ENCODE results near the gene ANKRD13B.

The ANKRD13B gene

DNA sequence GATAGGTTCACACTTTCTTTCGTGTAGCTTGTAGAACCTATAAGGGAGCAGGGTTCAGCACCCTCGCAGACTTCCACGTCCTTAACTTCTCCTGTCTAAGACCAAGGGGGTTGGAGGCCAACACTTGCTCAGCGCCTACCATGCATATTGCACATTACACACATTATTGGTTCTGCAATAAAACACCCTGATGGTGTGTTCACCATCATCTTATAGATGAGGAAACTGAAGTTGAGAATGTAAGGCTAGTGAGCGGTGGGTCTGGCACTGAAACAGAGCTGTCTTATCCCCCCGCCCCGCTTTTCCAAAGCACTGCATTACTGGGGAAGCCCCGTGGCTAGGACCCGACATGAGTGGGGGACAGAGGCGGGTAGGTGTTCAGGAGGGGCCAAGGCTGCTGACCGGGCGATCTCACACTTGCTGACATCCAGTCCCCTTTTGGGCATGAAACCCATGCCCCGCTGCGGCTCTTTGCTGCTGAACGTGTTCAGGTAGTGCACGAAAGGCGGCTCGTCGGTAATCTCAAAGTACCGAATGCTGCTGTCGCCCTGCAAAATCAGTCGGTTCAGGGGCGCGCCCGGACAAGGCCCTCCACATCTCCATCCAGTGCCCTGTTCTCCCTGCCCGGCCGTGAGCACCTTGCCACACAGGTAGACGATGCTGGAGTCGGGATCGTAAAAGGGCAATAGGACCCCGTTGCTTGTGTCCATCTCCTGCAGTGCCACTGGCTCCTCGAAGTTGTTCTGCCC is 23.5 kb downstream of the ANKRD13B start:
- no peak for DNase-seq (ENCODE audit: low spot score)

DNA sequence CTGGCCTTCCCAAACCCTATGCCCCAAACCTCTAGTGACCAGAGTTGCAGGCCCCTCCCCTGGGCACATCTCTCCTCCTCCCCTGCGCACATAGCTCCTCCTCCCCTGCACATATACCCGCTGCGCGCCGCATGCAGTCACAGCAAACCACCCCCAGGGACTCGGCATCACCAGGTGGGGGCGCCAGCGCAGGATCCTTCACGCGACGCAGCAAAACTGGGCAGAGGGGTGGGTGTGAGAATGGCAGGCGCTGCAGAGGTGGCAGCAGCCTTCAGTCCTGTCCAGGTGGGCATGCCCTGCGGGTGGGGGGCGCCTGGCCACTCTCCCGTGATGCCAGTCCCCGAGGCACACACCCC is 24.2 kb downstream of the ANKRD13B start:
- DNase-seq (ENCODE audit: low spot score): peak; percentile 87

DNA sequence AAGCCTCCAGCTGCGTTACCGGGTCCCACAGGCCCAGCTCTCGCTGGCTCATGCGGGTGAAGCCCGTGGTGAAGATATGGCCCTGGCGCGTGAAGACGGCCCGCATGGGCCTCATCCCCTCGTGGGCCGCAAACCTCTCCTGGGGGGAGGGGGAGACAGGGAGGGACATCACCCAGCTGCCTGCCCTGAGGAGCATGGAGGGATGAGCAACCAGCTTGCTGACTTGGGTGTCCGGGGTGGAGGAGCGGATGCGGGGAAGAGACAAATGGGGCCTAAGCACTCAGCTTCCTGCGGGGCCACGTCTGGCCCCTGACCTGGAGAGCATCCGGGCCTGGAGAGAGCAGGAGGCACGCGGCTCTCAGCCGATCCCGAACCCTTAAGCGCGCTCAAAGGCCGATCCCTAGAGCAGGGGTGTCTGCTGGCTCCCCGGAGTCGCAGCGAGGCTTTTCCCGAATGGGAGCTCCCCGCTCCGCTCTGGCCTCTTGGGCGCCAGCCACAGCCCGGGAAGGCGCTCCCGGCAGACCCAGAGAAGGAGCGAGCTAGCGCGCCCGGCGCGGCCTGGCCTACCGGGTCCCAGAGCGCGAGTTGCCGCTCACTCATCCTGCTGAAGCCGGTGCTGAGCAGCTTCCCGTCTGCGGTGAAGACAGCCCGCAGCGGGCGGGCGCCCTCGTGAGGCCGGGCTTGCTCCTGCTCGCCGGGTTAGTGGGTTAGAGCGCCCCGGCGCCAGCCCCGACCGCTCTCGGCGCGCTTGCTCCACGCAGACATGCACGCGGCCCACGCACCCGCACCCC is 24.7 kb downstream of the ANKRD13B start:
- peak; percentile 61 for DNase-seq (ENCODE audit: low spot score)

DNA sequence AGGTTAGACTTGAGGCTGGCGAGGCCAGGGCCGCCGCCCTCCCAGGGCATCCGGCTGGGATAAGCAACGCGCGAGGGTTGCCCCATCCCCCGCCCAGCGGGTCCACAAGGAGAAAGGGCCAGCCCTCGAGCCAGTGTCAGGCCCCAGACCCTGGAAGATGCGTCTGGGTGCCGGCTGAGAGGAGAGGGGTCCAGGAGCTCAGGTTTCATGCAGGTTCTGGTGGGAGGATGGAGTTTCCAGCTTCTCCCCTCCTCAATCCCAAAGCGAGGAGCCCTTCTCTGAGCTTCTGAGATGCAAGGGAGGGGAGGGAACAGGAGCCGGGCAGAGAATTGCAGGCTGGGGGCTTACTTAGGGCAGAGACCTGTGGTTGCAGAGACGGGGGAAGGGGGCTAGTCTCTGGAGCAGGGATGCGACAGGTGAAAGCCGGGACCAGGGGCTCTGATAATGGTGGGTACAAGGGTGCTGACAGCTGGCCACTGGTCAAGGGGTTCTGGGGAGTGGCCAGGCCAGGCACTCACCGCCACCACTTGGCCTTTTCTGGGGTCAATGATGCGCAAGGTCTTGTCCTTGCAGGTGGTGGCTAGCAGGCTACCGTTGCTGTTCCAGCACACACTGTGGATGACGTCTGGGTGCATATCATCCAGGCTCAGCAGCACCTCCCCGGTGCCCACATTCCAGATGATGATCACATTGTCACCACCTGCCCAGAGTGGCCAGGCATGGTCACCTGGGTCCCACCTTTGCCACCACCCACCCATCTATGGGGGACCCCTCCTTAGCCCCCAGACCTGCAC is 25.5 kb downstream of the ANKRD13B start:
- no peak for DNase-seq (ENCODE audit: low spot score)

DNA sequence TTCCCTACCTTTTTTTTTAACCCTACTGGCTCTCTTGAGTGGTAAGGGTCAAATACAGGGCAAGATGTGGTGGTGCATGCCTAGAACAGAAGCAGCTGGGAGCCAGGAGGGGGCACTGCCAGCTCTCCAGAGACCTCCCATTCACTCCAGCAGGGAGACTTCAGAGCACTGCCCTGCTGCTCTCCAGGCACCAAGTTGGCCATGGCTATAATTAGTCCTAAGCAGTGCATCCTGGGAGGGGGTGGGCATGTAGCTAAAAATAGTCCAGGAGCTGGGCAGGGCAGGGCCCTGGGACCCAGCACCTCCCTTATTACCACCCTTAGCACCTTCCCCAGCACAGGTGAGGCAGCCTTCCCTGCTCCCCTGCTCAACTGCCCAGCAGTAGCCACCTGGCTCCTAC is 26.3 kb downstream of the ANKRD13B start:
- peak; percentile 79 for DNase-seq (ENCODE audit: low spot score)

DNA sequence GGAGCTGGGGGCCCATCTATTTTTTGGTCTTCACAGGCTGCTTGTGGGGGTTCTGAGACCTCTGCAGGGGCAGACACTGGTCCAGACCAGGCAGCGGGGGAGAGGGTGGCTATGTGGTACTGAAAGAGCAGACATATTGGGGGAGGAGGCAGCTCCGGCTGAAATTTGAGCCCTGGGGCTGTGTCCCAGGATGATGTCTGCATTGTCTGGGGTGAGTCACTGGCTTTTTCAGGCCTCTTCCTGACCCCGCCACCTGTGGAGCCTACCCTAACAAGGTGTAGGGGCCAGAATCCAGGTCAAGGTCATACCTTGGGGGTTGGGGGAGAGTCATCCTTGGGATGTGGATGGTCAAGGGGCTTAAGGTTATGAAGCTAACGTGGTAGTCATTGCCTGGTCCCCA is 27.3 kb downstream of the ANKRD13B start:
- no peak for DNase-seq (ENCODE audit: low spot score)

DNA sequence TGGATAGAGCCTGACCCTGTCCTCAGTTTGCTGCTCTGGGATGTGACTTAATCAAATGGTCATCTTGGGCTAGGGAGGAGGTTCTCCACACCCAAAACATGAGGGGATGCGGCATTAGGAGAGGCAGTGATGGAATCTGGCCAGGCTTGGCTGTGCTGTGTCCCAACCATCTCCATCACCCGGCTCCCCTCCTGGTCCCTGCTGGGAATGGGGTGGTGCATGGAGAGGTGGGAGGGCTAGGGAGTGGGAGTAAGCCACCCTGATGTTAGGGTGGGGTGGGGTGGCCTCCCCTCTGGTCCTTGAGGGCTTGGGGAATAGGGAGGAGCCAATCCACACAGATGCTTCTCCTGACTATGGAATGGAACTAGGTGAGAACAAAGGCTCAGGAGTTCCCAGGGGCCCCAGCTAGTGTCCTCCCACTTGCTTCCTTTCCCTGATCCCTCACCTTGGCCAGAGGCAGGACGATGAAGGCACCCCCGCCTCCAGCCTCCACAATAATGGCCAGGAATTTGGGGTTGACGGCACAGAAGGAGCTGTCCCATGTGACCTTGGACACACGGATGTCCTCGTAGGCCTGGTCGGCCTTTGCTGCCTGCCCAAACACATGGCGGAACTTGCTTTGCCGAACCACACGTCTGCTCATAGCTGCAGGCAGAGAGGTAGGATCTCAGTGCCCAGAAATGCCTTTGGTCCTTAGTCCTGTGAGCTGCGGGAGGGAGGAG is 28.0 kb downstream of the ANKRD13B start:
- DNase-seq (ENCODE audit: low spot score): no peak

DNA sequence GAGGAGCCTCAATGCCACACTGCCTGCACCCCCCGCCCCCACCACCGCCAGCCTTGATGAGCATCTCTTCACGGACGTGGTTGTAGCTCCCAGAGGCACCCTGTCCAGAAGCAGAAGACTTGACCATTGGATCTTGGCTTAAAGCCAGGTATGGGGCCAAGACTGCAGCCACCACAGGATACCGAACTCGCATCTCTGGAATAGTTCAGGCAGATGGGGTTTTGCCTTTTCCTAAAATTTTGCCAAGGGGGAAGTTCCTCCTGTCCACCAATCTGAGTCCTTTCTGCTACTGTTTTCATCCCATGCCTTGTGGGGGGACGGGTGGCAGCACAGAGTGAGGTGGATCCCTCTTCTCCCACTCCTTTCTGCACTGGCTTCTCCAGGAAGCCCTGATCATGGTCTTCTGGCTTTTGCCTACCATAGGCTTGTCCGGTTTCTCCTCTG is 28.8 kb downstream of the ANKRD13B start:
- no peak for DNase-seq (ENCODE audit: low spot score)

DNA sequence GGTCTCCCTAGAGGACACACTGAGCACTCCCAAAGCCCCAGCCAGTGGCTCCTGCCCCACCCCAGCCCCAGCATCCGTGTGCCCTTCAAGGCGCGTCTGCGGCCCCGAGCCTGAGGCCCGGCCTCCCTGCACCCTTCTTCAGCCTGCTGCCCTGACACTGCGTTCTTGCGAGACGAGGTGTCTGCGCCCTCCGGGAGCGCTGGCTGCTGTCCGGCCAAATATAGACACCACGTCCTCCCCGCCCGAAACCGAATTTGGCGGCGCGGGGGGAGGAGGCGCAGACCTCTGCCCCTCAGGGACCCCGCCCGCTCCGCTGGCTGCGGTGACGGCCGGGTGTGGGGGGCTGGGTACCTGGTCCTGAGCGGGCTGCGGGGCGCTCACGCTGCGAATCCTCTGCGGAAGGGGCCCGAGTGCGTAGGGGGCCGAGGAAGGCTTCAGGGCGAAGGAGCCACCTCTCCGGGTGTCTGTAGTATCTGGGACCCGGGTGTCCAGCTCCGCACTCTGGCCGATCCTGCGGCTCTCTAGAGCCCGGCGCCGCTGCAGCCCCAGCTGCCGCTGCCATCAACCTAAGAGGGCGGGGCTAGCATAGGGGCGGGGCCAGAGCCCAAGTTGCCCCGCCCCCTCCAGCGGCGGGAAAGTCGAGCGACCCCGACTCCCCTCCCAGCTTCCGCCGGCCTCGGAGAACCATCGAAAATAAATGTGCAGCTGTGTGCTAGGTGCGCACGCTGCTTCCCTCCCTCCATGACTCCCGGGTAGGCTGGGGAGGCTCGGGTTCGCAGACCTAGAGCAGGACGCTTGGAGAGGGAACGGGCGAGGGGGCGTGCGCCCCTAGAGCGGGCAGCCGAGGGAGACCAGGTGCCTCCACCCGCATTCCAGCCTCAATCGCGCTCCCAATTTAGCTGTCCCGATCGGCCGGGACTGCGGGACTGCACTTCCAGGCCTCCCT is 29.7 kb downstream of the ANKRD13B start, which contains the start of gene CORO6:
Gene CORO6 (minus strand): TSS at position 576 of the 946 bp plus-strand sequence. CDS start 1,491 bp downstream, outside the sequence.
- peak; percentile 80 for DNase-seq (ENCODE audit: low spot score)

DNA sequence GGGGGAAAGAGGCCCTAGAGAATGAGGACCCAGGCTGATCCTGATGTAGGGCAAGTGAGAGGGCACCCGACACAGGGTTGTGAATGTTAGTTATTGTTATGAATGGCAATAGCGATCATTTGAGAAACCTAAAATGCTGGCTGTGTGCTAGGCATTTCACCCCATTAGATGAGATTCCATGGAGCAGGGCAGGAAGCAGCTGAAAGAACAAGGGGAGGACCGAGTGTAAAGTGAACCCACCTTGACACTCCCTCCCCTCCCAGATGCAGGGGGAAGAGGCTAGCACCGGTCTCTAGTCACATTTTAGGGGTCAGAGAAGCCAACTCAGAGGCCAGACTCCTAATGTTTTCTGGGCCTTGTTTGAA is 30.3 kb downstream of the ANKRD13B start:
- no peak for DNase-seq (ENCODE audit: low spot score)

DNA sequence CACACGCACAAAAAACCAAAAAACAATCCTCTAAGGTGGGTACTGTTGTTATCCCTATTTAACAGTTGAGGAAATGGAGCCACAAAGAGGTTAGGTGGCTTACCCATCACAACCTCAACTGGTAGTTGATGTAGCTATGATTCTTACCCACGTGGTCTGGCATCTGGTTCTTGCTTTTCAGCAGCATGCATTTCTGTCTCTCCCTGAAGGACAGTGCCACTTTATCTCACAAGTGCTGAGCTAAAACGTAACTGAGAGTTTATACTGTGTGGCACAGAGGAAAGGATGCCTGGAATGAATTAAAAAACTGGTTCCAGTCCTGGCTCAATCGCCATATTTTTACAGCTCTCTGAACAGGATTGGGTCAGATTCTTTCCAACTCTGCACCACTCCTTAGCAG is 31.7 kb downstream of the ANKRD13B start:
- DNase-seq (ENCODE audit: low spot score): no peak

DNA sequence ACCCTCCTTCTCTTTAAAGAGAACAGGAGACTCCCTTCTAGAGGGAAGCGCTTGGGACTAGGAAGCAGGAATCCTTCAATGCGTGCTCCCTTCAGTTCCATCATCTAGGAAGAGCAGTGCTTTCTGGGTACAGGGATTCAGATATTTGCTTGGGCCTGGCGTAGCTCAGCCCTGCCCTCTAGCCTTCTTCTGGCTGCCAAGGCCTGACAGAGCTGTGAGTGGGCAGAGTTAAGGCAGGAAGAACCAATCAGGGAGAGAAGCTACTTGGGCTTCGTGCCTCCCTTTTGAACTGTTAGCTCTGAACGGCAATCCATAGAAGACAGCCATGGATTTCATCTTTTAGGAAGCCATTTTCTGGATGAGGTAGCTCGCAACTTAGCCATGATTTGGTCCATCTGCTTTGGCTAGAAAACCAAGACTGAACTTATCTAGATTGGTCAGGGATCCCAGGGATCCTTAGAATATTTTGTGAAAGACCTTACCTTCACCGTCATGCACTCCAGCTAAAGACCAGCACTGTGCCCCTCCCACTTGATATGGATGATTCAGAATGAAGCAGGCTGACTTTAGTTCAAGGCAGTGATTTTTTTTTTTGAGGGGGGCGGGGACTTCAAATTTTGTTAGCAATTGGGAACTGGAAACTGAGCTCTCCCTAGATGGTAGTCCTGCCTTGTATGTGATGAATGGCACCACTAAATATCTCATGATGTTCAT is 32.3 kb downstream of the ANKRD13B start:
- DNase-seq (ENCODE audit: low spot score): peak; percentile 67

DNA sequence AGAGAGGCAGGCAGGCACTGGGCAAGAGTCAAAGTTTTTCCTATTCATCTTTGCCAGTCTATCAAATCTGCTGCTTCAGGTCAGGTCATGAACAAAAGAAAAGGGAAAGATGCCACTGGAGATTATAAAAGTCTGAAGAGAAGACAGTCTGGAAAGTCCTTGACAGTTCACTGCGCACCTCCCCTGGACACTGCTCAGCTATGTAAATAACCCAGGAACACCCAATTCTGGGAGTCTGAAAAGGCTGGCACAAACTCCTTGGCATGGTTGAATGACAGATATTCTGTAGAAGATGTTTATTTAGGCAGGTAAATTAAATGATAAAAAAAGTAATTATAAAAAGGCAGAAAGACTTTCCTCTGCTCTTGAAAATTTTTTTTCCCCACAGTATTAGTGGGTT is 35.0 kb downstream of the ANKRD13B start:
- no peak for DNase-seq (ENCODE audit: low spot score)

DNA sequence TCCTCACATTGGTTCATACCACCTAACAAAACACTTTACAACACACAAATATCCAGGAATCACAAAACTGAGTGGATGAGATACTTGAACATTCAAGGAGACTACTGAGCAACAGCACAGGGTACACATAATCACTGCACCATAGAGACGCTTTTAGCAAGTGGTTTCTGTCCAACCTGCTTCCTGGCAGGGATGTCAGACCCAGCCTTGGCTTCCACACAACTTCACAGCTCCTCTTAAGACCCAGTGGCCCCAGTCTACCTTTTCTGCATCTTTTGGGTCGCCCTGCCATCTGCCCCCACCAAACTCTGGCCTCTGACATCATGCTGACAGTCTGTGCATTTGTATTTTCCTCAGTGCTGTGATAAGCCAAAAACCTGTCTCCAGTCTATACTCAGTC is 35.7 kb downstream of the ANKRD13B start:
- no peak for DNase-seq (ENCODE audit: low spot score)

DNA sequence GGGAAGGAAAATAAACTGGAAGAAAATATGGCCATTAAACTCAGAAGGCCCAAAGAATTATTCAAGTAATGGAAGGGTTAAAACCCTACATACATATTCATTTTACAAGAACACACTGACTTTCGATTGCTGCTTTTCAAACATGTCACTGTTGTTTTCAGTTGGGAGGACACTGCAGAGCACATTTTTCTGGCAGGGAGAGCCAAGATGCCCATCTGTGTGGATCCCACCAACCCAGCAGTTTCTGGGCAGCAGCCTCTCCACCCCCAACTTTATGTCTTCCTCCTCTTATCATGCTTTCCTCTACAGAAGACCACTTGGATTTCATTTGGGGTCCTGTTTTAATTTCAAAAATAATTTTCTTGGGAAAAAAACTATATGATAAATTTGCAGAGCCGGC is 36.9 kb downstream of the ANKRD13B start:
- DNase-seq (ENCODE audit: low spot score): no peak

DNA sequence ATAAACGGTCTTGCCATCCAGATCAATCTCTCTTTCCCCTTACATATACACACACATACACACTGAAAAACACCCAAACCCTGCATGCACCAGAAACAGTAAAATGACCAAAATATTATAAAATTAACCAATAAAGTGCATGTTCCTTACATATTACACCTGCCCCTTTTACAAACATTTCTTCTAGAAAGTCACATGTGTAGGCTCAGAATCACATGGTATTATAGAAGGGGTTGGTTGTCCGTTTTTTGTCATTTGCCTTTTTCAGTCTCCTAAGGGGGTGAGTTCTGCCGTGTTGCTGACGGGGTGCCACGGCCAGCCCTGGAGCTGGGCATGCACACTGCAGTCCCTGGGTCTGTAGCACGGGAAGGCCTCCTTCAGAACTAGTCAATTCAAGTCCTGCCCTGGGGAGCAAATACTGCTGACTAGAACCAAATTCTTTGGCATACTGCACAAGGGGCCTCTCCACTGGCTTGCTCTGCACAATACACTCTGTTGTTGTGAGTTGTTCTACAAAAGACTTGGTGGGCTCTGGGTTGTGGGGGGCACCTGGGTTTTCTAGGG is 37.8 kb downstream of the ANKRD13B start:
- DNase-seq (ENCODE audit: low spot score): no peak

DNA sequence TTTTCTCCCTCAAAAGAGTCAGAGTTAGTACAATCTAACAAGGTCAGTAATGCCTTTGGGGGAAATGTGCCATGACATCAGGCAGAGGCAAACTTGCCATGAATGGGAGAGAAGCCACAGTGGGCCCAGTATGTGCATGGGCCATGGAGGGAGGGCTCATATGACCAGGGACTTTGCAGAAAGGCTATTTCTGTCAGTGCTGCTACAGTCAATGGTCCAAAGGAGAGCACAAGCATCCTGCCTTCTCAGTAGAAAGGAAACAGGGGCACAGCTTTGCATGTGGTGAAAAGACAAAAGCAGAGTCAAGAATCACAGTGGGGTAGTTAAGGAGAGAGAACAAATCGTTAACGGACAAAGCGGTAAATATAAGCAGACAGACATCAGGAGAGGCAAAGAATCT is 41.0 kb downstream of the ANKRD13B start:
- no peak for DNase-seq (ENCODE audit: low spot score)

DNA sequence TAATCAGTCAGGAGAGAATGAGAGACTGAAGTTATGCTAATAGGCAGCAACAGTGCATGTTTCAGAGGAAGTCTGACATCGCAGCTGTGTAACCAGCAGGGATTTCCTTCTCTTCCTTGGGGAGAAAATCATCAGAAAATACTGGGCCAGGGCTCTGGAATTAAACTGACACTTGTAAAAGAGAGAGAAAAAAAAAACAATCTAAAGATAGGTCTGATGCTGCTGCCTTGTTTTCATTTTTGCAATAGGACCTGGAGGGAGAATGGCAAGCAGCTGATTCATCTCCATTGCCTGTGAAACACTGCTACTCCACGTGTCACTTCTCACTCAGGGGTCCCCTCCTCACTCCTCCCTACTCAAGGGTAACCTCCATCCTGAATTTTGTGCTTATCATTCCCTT is 47.5 kb downstream of the ANKRD13B start:
- no peak for DNase-seq (ENCODE audit: low spot score)

DNA sequence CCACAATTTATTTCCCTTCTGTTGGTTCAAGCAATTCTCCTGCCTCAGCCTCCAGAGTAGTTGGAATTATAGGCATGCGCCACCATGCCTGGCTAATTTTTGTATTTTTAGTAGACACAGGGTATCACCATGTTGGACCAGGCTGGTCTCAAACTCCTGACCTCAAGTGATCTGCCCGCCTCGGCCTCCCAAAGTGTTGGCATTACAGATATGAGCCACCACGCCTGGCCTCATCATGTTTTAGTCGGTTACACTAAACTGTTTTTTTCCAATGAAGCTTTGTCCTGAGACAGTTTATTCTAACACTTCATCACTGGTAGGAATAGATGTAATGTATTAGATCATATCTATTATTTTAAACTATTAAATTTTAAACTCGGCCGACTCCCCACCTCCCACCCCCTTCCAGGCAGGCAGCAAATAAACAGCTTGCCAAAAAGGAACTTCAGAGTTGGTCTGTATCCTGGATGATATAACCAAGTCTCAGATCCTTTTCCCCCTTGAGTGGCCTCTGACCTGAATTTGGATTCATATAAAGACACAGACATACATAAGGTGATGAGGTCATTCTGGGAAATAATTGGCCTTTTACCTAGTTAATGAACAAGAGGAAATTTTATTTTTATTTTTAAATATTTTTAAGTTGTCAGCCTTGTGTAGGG is 48.2 kb downstream of the ANKRD13B start:
- no peak for DNase-seq (ENCODE audit: low spot score)

All from AG08396 (cell line).